Esophagus muscularis mucosa (tissue), 3 donors: ENCODE data around the gene PKN1.

Experiments used
- POLR2AphosphoS5 ChIP-seq, 2 donors: sonication (generic); formaldehyde crosslinking; IDR thresholded peaks; one replicate each; pipeline ENCODE4 v1.6.1; 2017; ENCODE audit warnings: antibody characterized with exemption in 2 of 2
- TF ChIP-seq, protein P1 (sequence below), 3 experiments: fragments of 200-600 bp in 2 of 3; fragments of 450-650 bp in 1 of 3; sonication (generic) in 2 of 3; IDR thresholded peaks; one replicate each; pipeline ENCODE4 v1.5.1; 2017 to 2019; ENCODE audit warnings: antibody characterized with exemption in 3 of 3, mild to moderate bottlenecking in 2 of 3, moderate library complexity in 1 of 3

DNA sequence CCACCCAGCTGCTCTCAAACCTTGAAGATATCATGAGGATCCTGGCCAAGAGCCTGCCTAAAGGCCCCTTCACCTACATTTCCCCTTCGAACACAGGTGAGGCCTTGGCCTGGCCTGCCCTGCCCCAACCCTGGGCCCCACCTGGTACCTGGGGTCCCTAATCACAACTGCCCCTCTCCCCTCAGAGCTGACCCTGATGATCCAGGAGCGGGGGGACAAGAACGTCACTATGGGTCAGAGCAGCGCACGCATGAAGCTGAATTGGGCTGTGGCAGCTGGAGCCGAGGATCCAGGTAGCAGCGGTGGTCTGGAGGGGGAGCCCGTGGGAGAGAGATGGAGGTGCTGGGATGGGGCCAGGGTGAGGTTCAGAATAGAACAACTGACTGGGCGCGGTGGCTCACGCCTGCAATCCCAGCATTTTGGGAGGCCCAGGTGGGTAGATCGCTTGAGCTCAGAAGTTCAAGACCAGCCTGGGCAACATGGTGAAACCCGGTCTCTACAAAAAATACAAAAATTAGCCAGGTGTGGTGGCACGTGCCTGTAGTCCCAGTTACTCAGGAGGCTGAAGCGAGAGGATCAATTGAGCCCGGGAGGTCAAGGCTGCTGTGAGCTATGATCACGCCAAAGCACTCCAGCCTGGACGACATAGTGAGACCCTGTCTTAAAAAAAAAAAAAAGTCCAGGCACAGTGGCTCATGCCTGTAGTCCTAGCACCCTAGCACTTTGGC, 31.5 kb upstream of the PKN1 start:
- no peak for TF ChIP-seq POLR2AphosphoS5 (IDR thresholded peaks at IDR 0.05)
- TF ChIP-seq, protein P1, sequence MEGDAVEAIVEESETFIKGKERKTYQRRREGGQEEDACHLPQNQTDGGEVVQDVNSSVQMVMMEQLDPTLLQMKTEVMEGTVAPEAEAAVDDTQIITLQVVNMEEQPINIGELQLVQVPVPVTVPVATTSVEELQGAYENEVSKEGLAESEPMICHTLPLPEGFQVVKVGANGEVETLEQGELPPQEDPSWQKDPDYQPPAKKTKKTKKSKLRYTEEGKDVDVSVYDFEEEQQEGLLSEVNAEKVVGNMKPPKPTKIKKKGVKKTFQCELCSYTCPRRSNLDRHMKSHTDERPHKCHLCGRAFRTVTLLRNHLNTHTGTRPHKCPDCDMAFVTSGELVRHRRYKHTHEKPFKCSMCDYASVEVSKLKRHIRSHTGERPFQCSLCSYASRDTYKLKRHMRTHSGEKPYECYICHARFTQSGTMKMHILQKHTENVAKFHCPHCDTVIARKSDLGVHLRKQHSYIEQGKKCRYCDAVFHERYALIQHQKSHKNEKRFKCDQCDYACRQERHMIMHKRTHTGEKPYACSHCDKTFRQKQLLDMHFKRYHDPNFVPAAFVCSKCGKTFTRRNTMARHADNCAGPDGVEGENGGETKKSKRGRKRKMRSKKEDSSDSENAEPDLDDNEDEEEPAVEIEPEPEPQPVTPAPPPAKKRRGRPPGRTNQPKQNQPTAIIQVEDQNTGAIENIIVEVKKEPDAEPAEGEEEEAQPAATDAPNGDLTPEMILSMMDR (IDR thresholded peaks at IDR 0.05), result no peak
